ENCODE results near the gene CHRNA1.

DNA sequence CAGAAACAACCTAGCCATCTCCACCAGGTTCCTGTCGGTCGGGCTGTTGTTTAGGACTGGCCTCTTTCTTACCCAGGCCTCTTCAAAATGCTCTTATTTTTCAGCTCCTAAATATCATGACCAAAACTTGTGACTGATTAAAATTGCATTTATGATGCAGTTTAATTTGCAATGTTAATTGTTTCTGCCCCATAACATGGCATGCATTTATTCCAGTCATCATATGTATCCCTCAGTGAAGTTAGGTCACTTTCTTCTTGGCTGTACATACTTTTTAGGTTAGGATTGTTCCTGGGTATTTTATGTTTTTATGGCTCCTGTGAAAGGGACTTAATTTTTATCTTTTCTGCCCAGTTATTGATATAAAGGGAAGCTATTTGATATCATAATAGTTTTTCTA, 50.6 kb downstream of the CHRNA1 start:
- TF ChIP-seq, protein P1, sequence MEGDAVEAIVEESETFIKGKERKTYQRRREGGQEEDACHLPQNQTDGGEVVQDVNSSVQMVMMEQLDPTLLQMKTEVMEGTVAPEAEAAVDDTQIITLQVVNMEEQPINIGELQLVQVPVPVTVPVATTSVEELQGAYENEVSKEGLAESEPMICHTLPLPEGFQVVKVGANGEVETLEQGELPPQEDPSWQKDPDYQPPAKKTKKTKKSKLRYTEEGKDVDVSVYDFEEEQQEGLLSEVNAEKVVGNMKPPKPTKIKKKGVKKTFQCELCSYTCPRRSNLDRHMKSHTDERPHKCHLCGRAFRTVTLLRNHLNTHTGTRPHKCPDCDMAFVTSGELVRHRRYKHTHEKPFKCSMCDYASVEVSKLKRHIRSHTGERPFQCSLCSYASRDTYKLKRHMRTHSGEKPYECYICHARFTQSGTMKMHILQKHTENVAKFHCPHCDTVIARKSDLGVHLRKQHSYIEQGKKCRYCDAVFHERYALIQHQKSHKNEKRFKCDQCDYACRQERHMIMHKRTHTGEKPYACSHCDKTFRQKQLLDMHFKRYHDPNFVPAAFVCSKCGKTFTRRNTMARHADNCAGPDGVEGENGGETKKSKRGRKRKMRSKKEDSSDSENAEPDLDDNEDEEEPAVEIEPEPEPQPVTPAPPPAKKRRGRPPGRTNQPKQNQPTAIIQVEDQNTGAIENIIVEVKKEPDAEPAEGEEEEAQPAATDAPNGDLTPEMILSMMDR (IDR thresholded peaks at IDR 0.05; ENCODE audit: insufficient read depth, low read depth, low read length) = no peak
- TF ChIP-seq EZH2 (IDR thresholded peaks at IDR 0.05; ENCODE audit: insufficient read depth, low read length) = no peak
